ENCODE data around the gene FRMD5.
A peak's percentile ranks its signal among the peaks of the same experiment; 100 is the strongest.

The FRMD5 gene

DNA sequence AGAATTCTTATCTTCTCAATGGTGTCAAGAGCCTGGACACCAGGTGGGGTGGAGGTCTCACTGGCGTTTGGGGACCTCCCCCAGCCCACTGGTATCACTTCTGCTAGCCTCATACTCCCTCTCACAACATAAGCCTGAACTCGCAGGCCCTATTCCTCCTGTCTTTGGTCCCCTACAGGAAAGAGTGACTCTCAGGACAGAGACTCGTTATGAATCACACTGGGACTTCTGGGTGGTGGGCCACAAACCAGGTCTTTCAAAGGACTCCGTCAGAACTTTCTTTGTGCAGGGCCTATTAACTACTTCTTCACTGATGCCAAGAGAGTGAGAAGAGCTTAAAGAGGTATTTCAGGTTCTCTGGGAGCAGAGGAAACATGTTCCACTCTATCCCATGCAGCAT lies 267.9 kb downstream of the FRMD5 start:
- Histone ChIP-seq H3K27ac (no peak overlapping the region), H3K9ac (ENCODE audit: insufficient read length) (no peak overlapping the region), H3K4me3 (no peak overlapping the region), H3K9me3 (ENCODE audit: low read depth, low read length) (no peaks in the 10 kb centered on the region), H3K36me3 (ENCODE audit: insufficient read depth, low read length) (no peaks in the 10 kb centered on the region)
- no peak for DNase-seq (ENCODE audit: low read depth, low spot score)
- TF ChIP-seq POLR2AphosphoS5 (IDR thresholded peaks at IDR 0.05; ENCODE audit: borderline replicate concordance, low read depth, low read length), result no peak
- no peak for TF ChIP-seq FOXP2 (optimal IDR thresholded peaks at IDR 0.05; ENCODE audit: control extremely low read depth, extremely low read length, insufficient read depth)
- no peak for TF ChIP-seq EZH2 (IDR thresholded peaks at IDR 0.05)

DNA sequence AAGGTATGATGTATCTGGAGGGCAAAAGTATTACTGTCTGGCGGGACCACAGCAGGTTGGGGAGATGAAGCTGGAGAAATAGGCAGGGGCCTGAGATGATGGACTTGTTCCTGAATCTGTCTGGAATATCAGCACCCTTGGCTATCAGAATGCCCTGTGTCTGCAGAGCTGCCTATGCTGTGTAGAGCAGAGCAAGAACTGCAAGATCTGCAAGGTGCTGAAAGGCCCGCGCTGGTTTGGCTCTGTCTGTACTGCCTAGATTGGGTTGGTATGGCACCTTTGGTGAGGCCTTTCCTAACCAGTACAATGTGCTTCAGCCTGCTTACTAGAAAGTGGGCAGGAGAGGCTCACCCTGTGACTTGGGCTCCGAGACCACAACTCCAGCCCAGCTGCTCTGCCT lies 271.5 kb downstream of the FRMD5 start:
- no peak overlapping the region for H3K9ac ChIP-seq (ENCODE audit: insufficient read length)
- no peak for DNase-seq (ENCODE audit: low read depth, low spot score)
- H3K36me3 ChIP-seq (ENCODE audit: insufficient read depth, low read length), result no peaks in the 10 kb centered on the region
- no peak overlapping the region for H3K27ac ChIP-seq
- no peak overlapping the region for H3K4me3 ChIP-seq
- TF ChIP-seq EZH2 (IDR thresholded peaks at IDR 0.05), result no peak
- no peak for TF ChIP-seq FOXP2 (optimal IDR thresholded peaks at IDR 0.05; ENCODE audit: control extremely low read depth, extremely low read length, insufficient read depth)
- TF ChIP-seq POLR2AphosphoS5 (IDR thresholded peaks at IDR 0.05; ENCODE audit: borderline replicate concordance, low read depth, low read length), result no peak
- H3K9me3 ChIP-seq (ENCODE audit: low read depth, low read length), result no peaks in the 10 kb centered on the region

DNA sequence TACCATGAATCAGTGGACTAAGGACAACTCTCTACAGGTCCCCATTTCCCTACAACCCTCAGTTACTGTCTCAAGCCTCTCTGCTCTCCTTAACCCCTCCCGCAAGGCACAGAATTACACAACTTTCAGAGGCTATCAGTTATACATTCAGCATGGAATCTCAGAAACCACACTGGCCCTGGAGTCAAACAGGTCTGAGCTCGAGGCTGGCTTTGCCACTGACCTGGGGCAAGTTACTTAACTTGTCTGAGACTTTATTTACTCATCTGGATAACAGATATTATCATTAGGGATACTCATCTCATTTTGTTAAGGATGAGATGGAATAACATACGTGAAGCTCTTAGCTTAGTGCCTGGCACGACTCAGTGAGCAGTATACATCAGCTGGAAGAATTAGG lies 273.1 kb downstream of the FRMD5 start:
- H3K27ac ChIP-seq, result no peak overlapping the region
- TF ChIP-seq EZH2 (IDR thresholded peaks at IDR 0.05), result no peak
- TF ChIP-seq FOXP2 (optimal IDR thresholded peaks at IDR 0.05; ENCODE audit: control extremely low read depth, extremely low read length, insufficient read depth), result no peak
- TF ChIP-seq POLR2AphosphoS5 (IDR thresholded peaks at IDR 0.05; ENCODE audit: borderline replicate concordance, low read depth, low read length), result no peak
- no peaks in the 10 kb centered on the region for H3K9me3 ChIP-seq (ENCODE audit: low read depth, low read length)
- no peaks in the 10 kb centered on the region for H3K36me3 ChIP-seq (ENCODE audit: insufficient read depth, low read length)
- no peak overlapping the region for H3K4me3 ChIP-seq
- no peak overlapping the region for H3K9ac ChIP-seq (ENCODE audit: insufficient read length)
- DNase-seq (ENCODE audit: low read depth, low spot score), result no peak

DNA sequence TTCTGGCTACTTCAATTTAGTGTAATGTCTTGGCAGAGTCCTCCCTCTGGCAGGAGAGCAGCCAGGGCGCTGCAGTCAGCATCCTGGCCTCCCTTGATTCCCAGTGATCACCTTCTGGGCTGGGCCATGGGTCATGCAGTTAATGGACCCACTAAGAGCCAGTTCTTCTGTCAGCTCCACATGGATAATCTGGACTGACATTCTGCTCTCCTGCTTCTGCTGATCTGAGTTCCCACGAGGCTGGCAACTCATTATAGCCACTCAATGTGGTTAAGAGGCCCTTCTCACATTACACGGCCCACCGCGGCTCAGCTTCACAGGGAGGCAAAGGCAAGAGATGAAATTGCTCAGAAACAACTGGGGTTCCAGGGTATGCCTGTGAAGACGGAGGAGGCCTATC lies 274.3 kb downstream of the FRMD5 start:
- Histone ChIP-seq H3K9me3 (ENCODE audit: low read depth, low read length) (no peaks in the 10 kb centered on the region), H3K9ac (ENCODE audit: insufficient read length) (no peak overlapping the region), H3K36me3 (ENCODE audit: insufficient read depth, low read length) (no peaks in the 10 kb centered on the region), H3K4me3 (no peak overlapping the region), H3K27ac (no peak overlapping the region)
- DNase-seq (ENCODE audit: low read depth, low spot score), result no peak
- no peak for TF ChIP-seq FOXP2 (optimal IDR thresholded peaks at IDR 0.05; ENCODE audit: control extremely low read depth, extremely low read length, insufficient read depth)
- no peak for TF ChIP-seq EZH2 (IDR thresholded peaks at IDR 0.05)
- no peak for TF ChIP-seq POLR2AphosphoS5 (IDR thresholded peaks at IDR 0.05; ENCODE audit: borderline replicate concordance, low read depth, low read length)

DNA sequence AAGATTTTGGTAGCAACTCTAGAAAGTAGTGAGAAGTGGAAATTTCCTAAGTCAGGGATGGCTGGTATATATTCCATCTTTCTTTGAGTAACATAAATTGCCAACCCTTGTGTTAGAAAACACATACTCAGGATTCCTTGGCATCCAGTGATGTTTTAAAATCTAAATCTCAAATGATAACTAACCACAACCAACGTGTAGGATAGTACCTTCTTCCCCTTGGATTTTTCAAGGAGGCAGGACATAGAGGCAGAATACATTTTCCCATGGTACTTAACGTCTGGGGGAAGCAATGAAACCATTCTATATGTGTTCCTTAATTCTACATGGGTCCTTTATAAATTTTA lies 274.8 kb downstream of the FRMD5 start:
- DNase-seq (ENCODE audit: low read depth, low spot score), result no peak
- H3K4me3 ChIP-seq, result no peak overlapping the region
- no peak overlapping the region for H3K27ac ChIP-seq
- H3K9me3 ChIP-seq (ENCODE audit: low read depth, low read length), result no peaks in the 10 kb centered on the region
- H3K9ac ChIP-seq (ENCODE audit: insufficient read length), result no peak overlapping the region
- TF ChIP-seq FOXP2 (optimal IDR thresholded peaks at IDR 0.05; ENCODE audit: control extremely low read depth, extremely low read length, insufficient read depth), result no peak
- TF ChIP-seq EZH2 (IDR thresholded peaks at IDR 0.05), result no peak
- TF ChIP-seq POLR2AphosphoS5 (IDR thresholded peaks at IDR 0.05; ENCODE audit: borderline replicate concordance, low read depth, low read length), result no peak
- H3K36me3 ChIP-seq (ENCODE audit: insufficient read depth, low read length), result no peaks in the 10 kb centered on the region

DNA sequence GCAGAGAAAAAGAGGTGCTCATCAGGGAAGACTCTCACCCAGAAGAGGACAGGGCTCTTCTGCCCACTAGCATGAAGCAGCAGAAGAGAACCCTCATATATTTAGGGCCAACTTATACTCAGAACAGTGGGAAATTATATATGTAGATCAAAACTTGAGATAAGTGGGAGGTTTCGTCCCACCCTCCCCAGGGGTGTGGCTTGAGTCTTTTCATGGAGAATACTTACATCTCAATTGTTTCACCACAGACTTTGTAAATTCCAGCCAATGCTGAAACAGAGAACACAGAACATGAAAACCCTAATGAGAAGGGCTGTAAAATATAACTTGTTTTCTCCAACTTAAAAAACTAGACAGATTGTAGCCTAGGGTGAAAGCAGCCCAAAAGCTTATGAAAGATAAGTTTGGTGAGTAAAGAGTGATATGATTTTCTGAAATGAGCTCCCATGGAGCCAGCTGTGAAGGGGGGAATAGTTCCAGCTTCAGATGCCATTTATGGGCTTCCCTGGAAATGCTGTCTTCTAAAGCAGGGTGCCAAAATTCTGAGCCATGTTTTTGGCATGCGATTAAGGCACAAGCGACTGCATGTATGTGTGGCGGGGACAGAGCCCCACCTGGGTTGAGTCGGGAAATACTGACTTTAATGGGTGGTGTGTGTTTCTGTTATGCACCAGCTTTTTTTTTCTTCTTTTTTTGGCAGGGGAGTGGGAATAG lies 275.4 kb downstream of the FRMD5 start:
- H3K9me3 ChIP-seq (ENCODE audit: low read depth, low read length), result no peaks in the 10 kb centered on the region
- H3K36me3 ChIP-seq (ENCODE audit: insufficient read depth, low read length), result no peaks in the 10 kb centered on the region
- peak; percentile 26 for DNase-seq (ENCODE audit: low read depth, low spot score)
- peak overlapping the region; percentile 54 for H3K27ac ChIP-seq
- TF ChIP-seq EZH2 (IDR thresholded peaks at IDR 0.05) (no peak), POLR2AphosphoS5 (IDR thresholded peaks at IDR 0.05; ENCODE audit: borderline replicate concordance, low read depth, low read length) (no peak), FOXP2 (optimal IDR thresholded peaks at IDR 0.05; ENCODE audit: control extremely low read depth, extremely low read length, insufficient read depth) (no peak)
- no peak overlapping the region for H3K9ac ChIP-seq (ENCODE audit: insufficient read length)
- peak overlapping the region; percentile 5 for H3K4me3 ChIP-seq

DNA sequence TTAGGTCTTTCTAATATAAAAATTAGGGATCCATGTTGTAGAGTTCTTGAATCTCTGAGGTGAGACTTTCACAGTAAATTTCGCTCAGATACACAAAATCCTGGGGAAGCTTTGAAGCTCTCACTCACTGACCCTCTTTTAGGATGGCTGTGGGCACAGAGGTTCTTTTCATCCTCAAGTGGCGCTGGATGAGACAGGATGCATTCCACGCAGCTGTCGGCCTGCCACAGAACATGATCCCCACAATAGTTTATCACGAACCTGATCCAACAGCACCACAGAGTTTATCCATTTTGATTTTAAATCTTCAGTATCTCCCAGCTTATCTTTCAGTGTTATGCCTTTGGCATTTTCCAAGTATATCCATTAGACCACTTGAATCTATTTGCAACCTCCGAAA lies 276.4 kb downstream of the FRMD5 start:
- no peak for DNase-seq (ENCODE audit: low read depth, low spot score)
- Histone ChIP-seq H3K9me3 (ENCODE audit: low read depth, low read length) (no peaks in the 10 kb centered on the region), H3K36me3 (ENCODE audit: insufficient read depth, low read length) (no peaks in the 10 kb centered on the region), H3K9ac (ENCODE audit: insufficient read length) (no peak overlapping the region), H3K27ac (no peak overlapping the region), H3K4me3 (no peak overlapping the region)
- no peak for TF ChIP-seq POLR2AphosphoS5 (IDR thresholded peaks at IDR 0.05; ENCODE audit: borderline replicate concordance, low read depth, low read length)
- no peak for TF ChIP-seq EZH2 (IDR thresholded peaks at IDR 0.05)
- TF ChIP-seq FOXP2 (optimal IDR thresholded peaks at IDR 0.05; ENCODE audit: control extremely low read depth, extremely low read length, insufficient read depth), result no peak

DNA sequence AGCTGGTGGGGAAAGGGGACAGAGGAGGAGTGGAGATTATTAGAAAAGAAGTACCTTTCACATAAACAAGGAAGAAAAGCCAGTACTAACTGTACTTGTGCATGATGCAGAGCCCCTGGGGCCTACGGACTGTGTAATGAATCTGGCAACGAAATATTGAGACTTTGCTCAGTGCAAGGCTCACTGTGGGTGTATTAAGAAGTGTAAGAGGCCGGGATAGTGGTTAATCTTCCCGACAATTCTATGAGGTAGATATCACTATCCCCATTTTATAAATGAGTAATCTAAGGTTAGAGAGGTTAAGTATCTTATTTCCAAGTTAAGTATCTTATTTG lies 278.8 kb downstream of the FRMD5 start:
- no peak for DNase-seq (ENCODE audit: low read depth, low spot score)
- TF ChIP-seq EZH2 (IDR thresholded peaks at IDR 0.05) (no peak), POLR2AphosphoS5 (IDR thresholded peaks at IDR 0.05; ENCODE audit: borderline replicate concordance, low read depth, low read length) (no peak), FOXP2 (optimal IDR thresholded peaks at IDR 0.05; ENCODE audit: control extremely low read depth, extremely low read length, insufficient read depth) (no peak)

More for the DNA sequence above, 278.8 kb downstream of the FRMD5 start:
- no peak overlapping the region for H3K27ac ChIP-seq
- no peaks in the 10 kb centered on the region for H3K36me3 ChIP-seq (ENCODE audit: insufficient read depth, low read length)
- H3K9me3 ChIP-seq (ENCODE audit: low read depth, low read length), result no peaks in the 10 kb centered on the region
- no peak overlapping the region for H3K4me3 ChIP-seq
- H3K9ac ChIP-seq (ENCODE audit: insufficient read length), result no peak overlapping the region
